ENCODE results near the gene MCL1.
"Not testable (repeated sequence)": the region's sequence is repeated elsewhere in the genome, so short reads cannot be mapped to it uniquely, and the experiment has no call there.

The MCL1 gene

GRCh38 chr1:150567717-150568593, 11.5 kb downstream of the MCL1 start:
- DNase-seq: peak; percentile 93

- DNase-seq: no peak
Measured at GRCh38 chr1:150567341-150567716, 12.1 kb downstream of the MCL1 start.

- no peak for DNase-seq
Measured at GRCh38 chr1:150566589-150567340, 12.6 kb downstream of the MCL1 start.

DNA sequence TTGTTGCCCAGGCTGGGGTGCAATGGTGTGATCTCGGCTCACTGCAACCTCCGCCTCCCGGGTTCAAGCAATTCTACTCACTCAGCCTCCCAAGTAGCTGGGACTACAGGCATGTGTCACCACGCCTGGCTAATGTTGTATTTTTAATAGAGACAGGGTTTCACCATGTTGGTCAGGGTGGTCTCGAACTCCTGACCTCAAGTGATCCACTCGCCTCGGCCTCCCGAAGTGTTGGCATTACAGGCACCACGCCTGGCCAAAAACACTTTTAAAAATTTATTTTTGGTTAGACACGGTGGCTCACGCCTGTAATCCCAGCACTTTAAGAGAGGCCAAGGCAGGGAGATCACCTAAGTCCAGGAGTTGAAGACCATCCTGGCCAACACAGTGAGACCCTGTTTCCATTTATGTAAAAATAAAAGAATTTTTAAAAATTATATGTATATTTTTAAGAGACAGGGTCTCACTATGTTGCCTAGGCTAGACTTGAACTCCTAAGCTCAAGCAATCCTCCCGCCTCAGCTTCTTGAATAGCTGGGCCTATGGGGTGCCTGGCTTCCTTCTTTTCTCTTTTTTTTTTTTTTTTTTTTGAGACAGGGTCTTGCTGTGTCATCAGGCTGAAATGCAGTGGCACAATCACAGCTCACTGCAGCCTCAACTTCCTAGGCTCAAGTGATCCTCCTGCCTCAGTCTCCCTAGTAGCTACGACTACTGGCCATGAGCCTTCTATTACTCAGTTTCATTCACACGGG, 14.0 kb downstream of the MCL1 start:
- DNase-seq: not testable (repeated sequence)

DNA sequence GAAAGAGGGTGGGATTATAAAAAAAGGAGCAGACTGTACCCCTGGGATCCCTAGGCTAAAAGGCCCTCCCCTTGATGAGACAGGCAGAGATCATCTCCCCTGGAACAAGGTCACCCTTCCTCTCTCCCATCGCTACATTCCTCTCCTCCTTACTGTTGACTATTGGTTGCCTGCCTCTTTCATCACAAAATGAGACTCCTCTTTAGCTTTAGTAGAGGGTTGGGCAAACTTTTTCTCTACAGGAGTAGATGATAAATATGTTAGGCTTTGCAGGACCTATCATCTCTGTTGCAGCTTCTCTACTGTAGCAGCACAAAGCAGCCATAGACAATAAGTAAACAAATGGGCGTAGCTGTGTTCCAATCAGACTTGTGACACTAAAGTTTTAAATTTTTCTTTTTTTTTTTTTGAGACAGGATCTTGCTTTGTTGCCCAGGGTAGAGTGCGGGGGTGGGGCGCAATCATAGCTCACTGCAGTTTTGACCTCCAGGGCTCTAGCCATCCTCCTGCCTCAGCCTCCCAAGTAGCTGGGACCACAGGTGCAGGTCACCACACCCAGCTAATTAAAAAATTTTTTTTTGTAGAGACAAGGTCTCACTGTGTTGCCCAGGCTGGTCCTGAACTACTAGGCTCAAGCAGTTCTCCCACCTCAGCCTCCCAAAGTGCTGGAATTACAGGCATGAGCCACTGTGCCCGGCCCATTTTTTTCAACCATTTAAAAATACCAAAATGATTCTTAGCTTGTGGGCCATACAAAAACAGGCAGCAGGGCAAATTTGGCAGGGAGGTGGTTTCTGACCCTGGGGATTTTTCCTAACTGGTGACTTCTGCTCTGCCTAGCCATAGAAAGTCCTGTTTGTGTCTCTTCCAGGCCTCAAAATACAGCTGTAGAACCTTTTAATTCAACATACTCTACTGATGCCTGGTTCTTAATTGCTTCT, 15.1 kb downstream of the MCL1 start:
- DNase-seq: no peak

GRCh38 chr1:150563340-150564038, 15.9 kb downstream of the MCL1 start:
- DNase-seq: peak; percentile 71

DNA sequence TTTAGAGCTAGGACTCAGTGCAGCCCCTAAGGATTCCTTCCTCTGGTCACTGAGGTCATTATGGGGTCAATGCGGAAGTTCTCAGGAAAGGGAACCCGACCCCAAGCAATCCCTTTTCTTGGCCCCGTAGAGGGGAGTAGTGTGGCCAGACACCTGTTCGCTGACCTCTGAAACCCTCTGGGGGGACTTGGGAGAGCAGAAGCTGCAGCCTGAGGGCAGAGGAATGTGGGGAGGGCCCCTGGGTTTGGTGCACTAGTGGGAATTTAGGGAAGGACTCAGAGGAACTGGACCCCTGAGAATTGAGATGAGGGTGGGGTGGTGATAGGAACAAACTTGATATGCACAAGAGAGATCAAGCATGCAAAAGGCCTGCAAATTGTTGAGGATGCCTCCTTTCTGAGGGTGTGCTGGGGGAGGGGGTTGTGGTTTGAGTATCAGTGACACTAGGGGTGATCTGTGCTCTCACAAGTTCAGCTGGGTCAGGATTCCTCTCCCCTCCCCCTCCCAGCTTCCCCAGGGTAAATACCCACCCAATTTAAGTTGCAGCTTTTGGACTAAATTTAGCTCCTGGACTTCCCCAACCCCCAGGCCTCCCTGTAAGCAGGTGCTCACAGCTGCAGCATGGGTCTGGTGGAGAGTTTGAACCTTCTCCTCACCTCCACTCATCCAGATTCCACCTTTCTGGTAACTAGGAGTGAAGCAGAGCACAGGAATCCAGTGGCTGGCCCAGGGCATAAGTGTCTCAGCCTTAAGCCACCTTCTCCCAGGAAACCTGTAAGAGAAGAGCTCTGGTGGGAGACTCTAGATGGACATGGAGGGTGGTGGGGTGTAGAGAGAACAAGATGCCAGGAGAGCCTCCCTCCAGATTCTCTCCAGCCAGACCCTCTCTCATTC, 16.7 kb downstream of the MCL1 start:
- peak; percentile 50 for DNase-seq

- DNase-seq: peak; percentile 92
Measured at GRCh38 chr1:150561974-150562445, 17.4 kb downstream of the MCL1 start.

GRCh38 chr1:150561254-150561973, 18.0 kb downstream of the MCL1 start:
- DNase-seq: peak; percentile 93

DNA sequence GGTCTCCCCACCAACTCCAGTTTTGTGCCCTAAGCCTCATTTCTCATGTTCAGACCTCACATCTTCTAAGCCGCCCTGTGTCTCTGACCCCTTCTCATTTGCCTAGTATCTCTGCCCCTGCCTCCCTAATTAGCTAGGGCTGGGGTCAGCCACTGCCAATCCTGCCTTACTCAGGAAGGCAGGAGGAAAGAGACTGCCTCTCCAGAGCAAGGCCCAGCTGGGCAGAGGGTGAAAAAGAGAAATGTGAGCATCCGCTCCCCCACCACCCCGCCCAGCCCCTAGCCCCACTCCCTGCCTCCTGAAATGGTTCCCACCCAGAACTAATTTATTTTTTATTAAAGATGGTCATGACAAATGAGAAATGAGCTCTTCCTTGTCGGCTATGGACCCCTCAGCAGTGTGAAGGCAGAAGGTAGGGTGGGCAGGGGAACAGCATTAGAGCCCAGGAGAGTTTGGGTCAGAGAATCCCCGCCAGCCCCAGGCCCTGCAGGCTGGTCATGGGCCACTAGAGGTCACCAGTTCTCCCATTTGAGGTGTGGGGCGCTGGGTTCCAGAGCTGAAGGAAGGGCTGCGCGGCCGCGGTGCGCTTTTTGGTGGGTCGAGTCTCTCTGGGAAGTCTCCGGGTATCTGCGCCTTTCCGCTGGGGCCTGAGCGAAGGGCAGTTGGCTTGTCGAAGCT, 18.7 kb downstream of the MCL1 start:
- peak; percentile 93 for DNase-seq

DNA sequence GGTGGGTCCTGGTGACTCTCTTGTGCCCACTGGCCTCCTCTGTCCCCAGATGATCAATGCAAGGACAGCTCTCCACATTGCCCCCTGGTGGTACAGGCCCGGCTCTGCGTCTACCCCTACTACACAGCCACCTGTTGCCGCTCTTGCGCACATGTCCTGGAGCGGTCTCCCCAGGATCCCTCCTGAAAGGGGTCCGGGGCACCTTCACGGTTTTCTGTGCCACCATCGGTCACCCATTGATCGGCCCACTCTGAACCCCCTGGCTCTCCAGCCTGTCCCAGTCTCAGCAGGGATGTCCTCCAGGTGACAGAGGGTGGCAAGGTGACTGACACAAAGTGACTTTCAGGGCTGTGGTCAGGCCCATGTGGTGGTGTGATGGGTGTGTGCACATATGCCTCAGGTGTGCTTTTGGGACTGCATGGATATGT, 19.4 kb downstream of the MCL1 start:
- DNase-seq: peak; percentile 75

- DNase-seq: no peak
Measured at GRCh38 chr1:150559656-150560010, 19.8 kb downstream of the MCL1 start.

GRCh38 chr1:150558761-150559655, 20.4 kb downstream of the MCL1 start:
- DNase-seq: no peak

GRCh38 chr1:150558303-150558704, 21.1 kb downstream of the MCL1 start:
- DNase-seq: no peak

- DNase-seq: no peak
Measured at GRCh38 chr1:150557813-150558212, 21.6 kb downstream of the MCL1 start.

DNA sequence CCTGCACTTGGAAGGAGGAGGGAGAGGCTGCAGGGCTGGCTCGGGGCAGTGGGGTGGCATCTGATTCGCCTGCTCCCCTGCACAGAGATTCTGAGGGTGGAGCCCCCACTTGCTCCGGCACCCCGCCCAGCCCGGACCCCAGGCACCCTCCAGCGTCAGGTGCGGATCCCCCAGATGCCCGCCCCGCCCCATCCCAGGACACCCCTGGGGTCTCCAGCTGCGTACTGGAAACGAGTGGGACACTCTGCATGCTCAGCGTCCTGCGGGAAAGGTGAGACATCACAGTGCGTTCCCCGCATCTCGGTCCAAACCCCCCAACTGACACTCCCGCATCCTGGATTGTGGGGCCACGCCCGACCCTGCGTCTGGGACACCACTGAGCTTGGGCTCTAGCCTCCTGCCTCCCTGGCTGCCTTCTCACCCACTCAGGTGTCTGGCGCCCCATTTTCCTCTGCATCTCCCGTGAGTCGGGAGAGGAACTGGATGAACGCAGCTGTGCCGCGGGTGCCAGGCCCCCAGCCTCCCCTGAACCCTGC, 22.3 kb downstream of the MCL1 start:
- DNase-seq: no peak

DNA sequence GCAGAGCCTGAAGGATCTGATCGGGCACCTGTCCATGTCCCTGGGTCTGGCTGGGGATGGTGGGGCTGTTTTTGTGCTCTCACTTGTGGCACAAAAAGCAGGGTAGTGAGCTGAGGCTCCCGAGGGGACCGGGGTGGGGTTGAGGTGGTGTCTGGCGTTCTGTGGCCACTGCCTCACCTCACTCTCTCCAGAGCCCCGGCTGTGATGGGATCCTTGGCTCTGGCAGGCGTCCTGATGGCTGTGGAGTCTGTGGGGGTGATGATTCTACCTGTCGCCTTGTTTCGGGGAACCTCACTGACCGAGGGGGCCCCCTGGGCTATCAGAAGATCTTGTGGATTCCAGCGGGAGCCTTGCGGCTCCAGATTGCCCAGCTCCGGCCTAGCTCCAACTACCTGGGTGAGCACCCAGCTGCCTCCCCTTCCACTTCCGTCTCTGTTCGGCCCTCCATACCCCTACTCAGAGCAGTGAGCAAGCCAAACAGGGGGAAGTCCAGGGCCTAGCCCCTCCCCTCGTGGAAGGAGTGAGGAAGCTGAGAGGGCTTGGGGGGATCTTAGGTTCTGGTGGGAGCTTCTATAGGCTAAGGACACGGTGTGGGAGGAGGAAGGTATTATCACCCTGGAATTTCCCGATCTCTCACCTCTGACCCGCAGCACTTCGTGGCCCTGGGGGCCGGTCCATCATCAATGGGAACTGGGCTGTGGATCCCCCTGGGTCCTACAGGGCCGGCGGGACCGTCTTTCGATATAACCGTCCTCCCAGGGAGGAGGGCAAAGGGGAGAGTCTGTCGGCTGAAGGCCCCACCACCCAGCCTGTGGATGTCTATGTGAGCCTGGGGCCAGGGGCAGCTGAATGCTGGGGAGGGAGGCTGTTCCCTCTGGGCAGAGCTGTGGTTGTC, 23.2 kb downstream of the MCL1 start:
- no peak for DNase-seq
